Renal cortical epithelial cell (primary cell): ENCODE measurements around the gene ELN. TPM values are rescaled to one million over a fixed set of nuclear protein-coding genes. Genes with fewer than 3 reads are reported as not detected.
A peak's percentile ranks its signal among the peaks of the same experiment; 100 is the strongest.
"Not testable (repeated sequence)": the region's sequence is repeated elsewhere in the genome, so short reads cannot be mapped to it uniquely, and the experiment has no call there.

Experiments
- DNase-seq: peaks from one replicate; pipeline ENCODE4 v3.0.0-alpha.2; 2011; ENCODE audit warnings: low read depth
- total RNA-seq: library from RNA; depleted of rRNA; stranded (reverse); fragments of >200 nt; gene quantifications from 2 replicates; pipeline ENCODE4 v1.2.3, GENCODE V29; 2014

ELN gene
- 0.15 and 0.17 TPM in 2 replicates for total RNA-seq

- no peak for DNase-seq
Measured at GRCh38 chr7:74027683-74028320, at the start of gene ELN. TSS of gene ELN (plus strand) at chr7:74028173. CDS start at chr7:74028188, 15 bp downstream.

- DNase-seq: peak; percentile 65
Measured at GRCh38 chr7:73978661-73979563, 49.1 kb upstream of the ELN start.

GRCh38 chr7:73979656-73980055, 48.3 kb upstream of the ELN start:
- DNase-seq: not testable (repeated sequence)

- no peak for DNase-seq
Measured at GRCh38 chr7:73980206-73980605, 47.8 kb upstream of the ELN start.

GRCh38 chr7:73981933-73982332, 46.0 kb upstream of the ELN start:
- DNase-seq: no peak

- no peak for DNase-seq
Measured at GRCh38 chr7:73983437-73984164, 44.4 kb upstream of the ELN start.

GRCh38 chr7:73984481-73985205, 43.3 kb upstream of the ELN start:
- DNase-seq: no peak

- DNase-seq: no peak
Measured at GRCh38 chr7:73985737-73986141, 42.2 kb upstream of the ELN start.

GRCh38 chr7:73986158-73986631, 41.8 kb upstream of the ELN start:
- DNase-seq: no peak

- no peak for DNase-seq
Measured at GRCh38 chr7:73987298-73987697, 40.7 kb upstream of the ELN start.

GRCh38 chr7:73988197-73988596, 39.8 kb upstream of the ELN start:
- no peak for DNase-seq

- no peak for DNase-seq
Measured at GRCh38 chr7:73991522-73992100, 36.4 kb upstream of the ELN start.

GRCh38 chr7:73992101-73992562, 35.8 kb upstream of the ELN start:
- peak; percentile 15 for DNase-seq

GRCh38 chr7:73994023-73994422, 34.0 kb upstream of the ELN start:
- DNase-seq: no peak

- no peak for DNase-seq
Measured at GRCh38 chr7:73994761-73995160, 33.2 kb upstream of the ELN start.

GRCh38 chr7:73995330-73995729, 32.6 kb upstream of the ELN start:
- DNase-seq: no peak

- no peak for DNase-seq
Measured at GRCh38 chr7:73995821-73996511, 32.0 kb upstream of the ELN start.

GRCh38 chr7:73997056-73997455, 30.9 kb upstream of the ELN start:
- no peak for DNase-seq

- DNase-seq: peak; percentile 46
Measured at GRCh38 chr7:73999664-74000435, 28.1 kb upstream of the ELN start.
